Liver (tissue), 9 donors: ENCODE results near the gene TAS2R38. TPM values are rescaled to one million over a fixed set of nuclear protein-coding genes. Genes with fewer than 3 reads are reported as not detected.

ENCODE experiments used
- DNase-seq: peaks from one replicate; pipeline ENCODE4 v3.0.0-alpha.2; 2017; ENCODE audit warnings: low spot score
- H3K27ac ChIP-seq, 2 donors: one replicate each; pipeline ENCODE4 v1.7.0; 2013; ENCODE audit warnings: inconsistent platforms in 2 of 2, low read length in 2 of 2, control low read depth in 1 of 2, low read depth in 1 of 2, mild to moderate bottlenecking in 1 of 2
- H3K27me3 ChIP-seq, 4 donors: one replicate each; pipeline versions ENCODE4 v1.6.1 to v1.7.0; 2013; ENCODE audit warnings: low read length in 3 of 4, inconsistent platforms in 1 of 4, mild to moderate bottlenecking in 1 of 4, moderate library complexity in 1 of 4; ENCODE audit not compliant: control insufficient read depth in 4 of 4, insufficient read depth in 4 of 4
- H3K36me3 ChIP-seq, 4 donors: one replicate each; pipeline versions ENCODE4 v1.6.1 to v1.7.0; 2013; ENCODE audit warnings: low read length in 3 of 4, mild to moderate bottlenecking in 3 of 4, low read depth in 1 of 4, moderate library complexity in 1 of 4; ENCODE audit not compliant: control insufficient read depth in 4 of 4, insufficient read depth in 3 of 4
- H3K4me1 ChIP-seq, 4 donors: one replicate each; pipeline versions ENCODE4 v1.6.1 to v1.7.0; 2013; ENCODE audit warnings: low read length in 3 of 4, mild to moderate bottlenecking in 3 of 4, moderate library complexity in 1 of 4; ENCODE audit not compliant: control insufficient read depth in 4 of 4, insufficient read depth in 4 of 4
- H3K4me3 ChIP-seq, 3 donors: one replicate each; pipeline versions ENCODE4 v1.6.1 to v1.7.0; 2013; ENCODE audit warnings: low read length in 3 of 3, control low read depth in 1 of 3, low read depth in 1 of 3, mild to moderate bottlenecking in 1 of 3
- H3K9ac ChIP-seq, 2 donors: one replicate each; pipeline ENCODE4 v1.7.0; 2013; ENCODE audit warnings: low read length in 2 of 2, mild to moderate bottlenecking in 2 of 2, moderate library complexity in 2 of 2, control low read depth in 1 of 2, low read depth in 1 of 2
- H3K9me3 ChIP-seq, 4 donors: one replicate each; pipeline versions ENCODE4 v1.6.1 to v1.7.0; 2013; ENCODE audit warnings: low read length in 3 of 4; ENCODE audit not compliant: control insufficient read depth in 4 of 4
- EGR1 ChIP-seq, 2 donors: IDR thresholded peaks; 2 replicates each; pipeline ENCODE4 v1.6.1; 2016 to 2018; ENCODE audit warnings: antibody characterized with exemption in 2 of 2, low read depth in 2 of 2
- FOXA1 ChIP-seq: IDR thresholded peaks from 2 replicates; pipeline ENCODE4 v1.6.1; 2016; ENCODE audit warnings: antibody characterized with exemption
- FOXA2 ChIP-seq: IDR thresholded peaks from 2 replicates; pipeline ENCODE4 v1.6.1; 2016; ENCODE audit warnings: antibody characterized with exemption
- GABPA ChIP-seq, 2 donors: IDR thresholded peaks in 1 of 2; conservative IDR thresholded peaks in 1 of 2; 2 replicates each; pipeline ENCODE4 v1.6.1; 2016; ENCODE audit warnings: antibody characterized with exemption in 2 of 2, mild to moderate bottlenecking in 1 of 2, moderate library complexity in 1 of 2
- HNF4A ChIP-seq, 2 donors: conservative IDR thresholded peaks; 2 replicates each; pipeline ENCODE4 v1.6.1; 2016; ENCODE audit warnings: antibody characterized with exemption in 2 of 2, mild to moderate bottlenecking in 2 of 2
- HNF4G ChIP-seq: IDR thresholded peaks from 2 replicates; pipeline ENCODE4 v1.6.1; 2016; ENCODE audit warnings: antibody characterized with exemption
- JUND ChIP-seq, 2 donors: IDR thresholded peaks; 2 replicates each; pipeline ENCODE4 v1.6.1; 2016; ENCODE audit warnings: antibody characterized with exemption in 2 of 2
- NR2F2 ChIP-seq: IDR thresholded peaks from 2 replicates; pipeline ENCODE4 v1.6.1; 2016; ENCODE audit warnings: antibody characterized with exemption
- RAD21 ChIP-seq, 2 donors: IDR thresholded peaks; 2 replicates each; pipeline ENCODE4 v1.6.1; 2016; ENCODE audit warnings: antibody characterized with exemption in 2 of 2, mild to moderate bottlenecking in 2 of 2
- RXRA ChIP-seq, 2 donors: IDR thresholded peaks; 2 replicates each; pipeline ENCODE4 v1.6.1; 2017 to 2018; ENCODE audit warnings: antibody characterized with exemption in 2 of 2, mild to moderate bottlenecking in 1 of 2
- TAF1 ChIP-seq: conservative IDR thresholded peaks from 2 replicates; pipeline ENCODE4 v1.6.1; 2016; ENCODE audit warnings: antibody characterized with exemption, mild to moderate bottlenecking
- YY1 ChIP-seq: IDR thresholded peaks from 2 replicates; pipeline ENCODE4 v1.6.1; 2016; ENCODE audit warnings: antibody characterized with exemption, mild to moderate bottlenecking
- WGBS: extraction: QIAGEN DNeasy Blood & Tissue Kit; methylation state at CpG from one replicate; pipeline ENCODE4 v1.1.7; 2013; 5-methylcytosine and 5-hydroxymethylcytosine counted together
- polyA plus RNA-seq, 2 donors: library from polyadenylated mRNA; stranded (reverse) in 1 of 2; unstranded in 1 of 2; fragments of 200-250 nt in 1 of 2; fragments of >200 nt in 1 of 2; fragmentation: Nextera tagmentation in 1 of 2; extraction: Ambion mirVana in 1 of 2; gene quantifications; one replicate each; pipeline versions ENCODE4 v1.2.1 to v1.2.3, GENCODE V29; 2013 to 2015
- total RNA-seq, 2 donors: library from RNA; depleted of rRNA; stranded (reverse); fragments of >200 nt; gene quantifications; one replicate each; pipeline ENCODE4 v1.2.3, GENCODE V29; 2014
- TF ChIP-seq, protein P1 (sequence below): IDR thresholded peaks from 2 replicates; pipeline ENCODE4 v1.6.1; 2016; ENCODE audit warnings: antibody characterized with exemption
- TF ChIP-seq, protein P2 (sequence below): fragments of 150-350 bp; IDR thresholded peaks from 2 replicates; pipeline ENCODE4 v1.5.1; 2017; ENCODE audit warnings: improper control_type of control experiment, low read depth, low read length; ENCODE audit not compliant: missing input control
- TF ChIP-seq, protein P3 (sequence below): IDR thresholded peaks from 2 replicates; pipeline ENCODE4 v1.6.1; 2016; ENCODE audit warnings: antibody characterized with exemption, mild to moderate bottlenecking
- TF ChIP-seq, protein P4 (sequence below): IDR thresholded peaks from 2 replicates; pipeline ENCODE4 v1.6.1; 2016; ENCODE audit warnings: antibody characterized with exemption
- donor health status: healthy.
- donor health status: healthy.
- donor health status: healthy.
- donor health status: healthy.
- donor health status: healthy.

TAS2R38 gene
- total and polyA plus RNA-seq, 4 donors, result not detected

DNA sequence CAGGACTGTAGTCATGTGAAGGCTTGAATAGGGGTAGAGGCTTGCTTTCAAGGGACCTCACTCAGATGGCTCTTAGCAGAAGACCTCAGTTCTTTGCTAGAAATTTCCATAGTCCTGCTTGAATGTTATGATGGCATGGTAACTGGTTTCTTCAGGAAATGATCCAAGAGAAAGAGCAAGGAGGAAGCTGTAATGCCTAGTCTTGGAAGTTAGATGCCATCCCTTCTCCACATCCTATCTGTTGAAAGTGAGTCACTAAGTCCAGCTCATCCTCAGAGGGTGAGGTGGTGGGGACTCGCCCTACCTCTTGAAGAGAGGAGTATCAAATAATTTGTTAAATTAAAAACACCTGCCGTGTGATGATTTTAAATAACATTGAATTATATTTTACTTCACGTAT lies 26.7 kb upstream of the TAS2R38 start:
- no peaks in the 10 kb centered on the region for H3K27me3 ChIP-seq
- H3K27ac ChIP-seq, result no peak overlapping the region
- no peaks in the 10 kb centered on the region for H3K4me1 ChIP-seq
- H3K4me3 ChIP-seq, result no peak overlapping the region
- no peak overlapping the region for H3K9ac ChIP-seq
- 88% methylated on average over 3 of the region's 3 CpGs for whole genome bisulfite sequencing
- no peaks in the 10 kb centered on the region for H3K36me3 ChIP-seq
- TF ChIP-seq YY1 (no peak), FOXA2 (no peak), NR2F2 (no peak), FOXA1 (no peak), TAF1 (no peak), EGR1 (IDR thresholded peaks at IDR 0.05; ENCODE audit: low read depth in 2 of 2) (no peak)
- TF ChIP-seq, protein P1, sequence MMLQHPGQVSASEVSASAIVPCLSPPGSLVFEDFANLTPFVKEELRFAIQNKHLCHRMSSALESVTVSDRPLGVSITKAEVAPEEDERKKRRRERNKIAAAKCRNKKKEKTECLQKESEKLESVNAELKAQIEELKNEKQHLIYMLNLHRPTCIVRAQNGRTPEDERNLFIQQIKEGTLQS, result no peak
- TF ChIP-seq, protein P2, sequence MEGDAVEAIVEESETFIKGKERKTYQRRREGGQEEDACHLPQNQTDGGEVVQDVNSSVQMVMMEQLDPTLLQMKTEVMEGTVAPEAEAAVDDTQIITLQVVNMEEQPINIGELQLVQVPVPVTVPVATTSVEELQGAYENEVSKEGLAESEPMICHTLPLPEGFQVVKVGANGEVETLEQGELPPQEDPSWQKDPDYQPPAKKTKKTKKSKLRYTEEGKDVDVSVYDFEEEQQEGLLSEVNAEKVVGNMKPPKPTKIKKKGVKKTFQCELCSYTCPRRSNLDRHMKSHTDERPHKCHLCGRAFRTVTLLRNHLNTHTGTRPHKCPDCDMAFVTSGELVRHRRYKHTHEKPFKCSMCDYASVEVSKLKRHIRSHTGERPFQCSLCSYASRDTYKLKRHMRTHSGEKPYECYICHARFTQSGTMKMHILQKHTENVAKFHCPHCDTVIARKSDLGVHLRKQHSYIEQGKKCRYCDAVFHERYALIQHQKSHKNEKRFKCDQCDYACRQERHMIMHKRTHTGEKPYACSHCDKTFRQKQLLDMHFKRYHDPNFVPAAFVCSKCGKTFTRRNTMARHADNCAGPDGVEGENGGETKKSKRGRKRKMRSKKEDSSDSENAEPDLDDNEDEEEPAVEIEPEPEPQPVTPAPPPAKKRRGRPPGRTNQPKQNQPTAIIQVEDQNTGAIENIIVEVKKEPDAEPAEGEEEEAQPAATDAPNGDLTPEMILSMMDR, result no peak
- DNase-seq, result no peak
- no peaks in the 10 kb centered on the region for H3K9me3 ChIP-seq

DNA sequence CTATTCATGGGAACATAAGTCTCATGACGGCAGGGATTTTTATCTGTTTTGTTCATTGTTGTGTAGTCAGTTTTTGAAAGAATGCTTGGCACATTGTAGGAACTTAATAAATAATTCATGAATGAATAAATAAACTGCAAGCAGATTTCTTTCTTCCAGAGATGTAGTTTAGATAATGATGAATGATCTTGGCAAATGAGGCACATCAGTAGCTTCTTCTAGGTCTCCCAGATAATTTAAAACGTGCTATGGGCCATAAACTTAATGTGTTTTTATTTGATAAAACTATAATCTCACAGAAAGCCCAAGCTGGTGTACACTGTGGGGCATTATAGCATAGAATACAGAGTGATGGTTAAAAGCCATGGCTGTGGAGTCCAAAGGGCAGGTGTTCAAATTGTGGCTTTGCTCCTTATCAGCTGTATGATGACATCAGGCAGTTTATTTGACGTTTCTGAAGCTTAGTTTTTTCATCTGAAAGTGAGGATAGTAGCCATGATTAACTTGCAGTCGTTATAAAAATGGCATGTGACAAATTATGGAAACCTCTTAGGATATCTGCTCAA lies 25.6 kb upstream of the TAS2R38 start:
- TF ChIP-seq HNF4A (conservative IDR thresholded peaks at IDR 0.05), result peak; percentile 9 to 42
- no peak for TF ChIP-seq FOXA2
- 46% methylated on average over 4 of the region's 4 CpGs for WGBS
- H3K9me3 ChIP-seq, result no peaks in the 10 kb centered on the region
- H3K9ac ChIP-seq, result no peak overlapping the region
- no peak for DNase-seq
- H3K4me3 ChIP-seq, result no peak overlapping the region
- H3K27me3 ChIP-seq, result no peaks in the 10 kb centered on the region
- no peaks in the 10 kb centered on the region for H3K36me3 ChIP-seq
- H3K27ac ChIP-seq, result no peak overlapping the region
- H3K4me1 ChIP-seq, result no peaks in the 10 kb centered on the region

DNA sequence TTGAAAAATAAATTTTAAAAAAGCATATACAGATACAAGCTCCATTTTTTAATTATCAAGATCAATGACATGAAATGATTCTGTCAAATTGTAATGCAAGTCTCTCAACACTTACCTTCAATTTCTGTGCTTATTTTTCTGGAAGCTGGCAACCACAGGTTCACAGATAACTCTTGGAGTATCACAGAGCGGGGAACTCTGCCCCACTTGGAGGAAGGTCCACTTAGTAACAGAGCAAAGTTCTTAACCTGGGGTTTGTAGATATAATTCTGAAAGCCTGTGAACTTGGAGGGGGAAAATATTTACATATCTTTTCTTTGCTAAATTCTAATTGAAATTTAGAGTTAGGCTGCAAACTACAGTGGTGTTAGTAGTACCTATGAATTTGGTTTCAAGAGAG lies 19.8 kb upstream of the TAS2R38 start:
- H3K36me3 ChIP-seq, result no peaks in the 10 kb centered on the region
- H3K27ac ChIP-seq, result no peak overlapping the region
- H3K27me3 ChIP-seq, result no peaks in the 10 kb centered on the region
- no peak for DNase-seq
- TF ChIP-seq HNF4A (conservative IDR thresholded peaks at IDR 0.05) (peak in 1 of 2 donors; percentile 24), FOXA1 (no peak)
- no peaks in the 10 kb centered on the region for H3K9me3 ChIP-seq
- 73% methylated on average over 1 of the region's 1 CpG for WGBS
- no peak overlapping the region for H3K4me3 ChIP-seq
- H3K4me1 ChIP-seq, result no peaks in the 10 kb centered on the region
- no peak overlapping the region for H3K9ac ChIP-seq

DNA sequence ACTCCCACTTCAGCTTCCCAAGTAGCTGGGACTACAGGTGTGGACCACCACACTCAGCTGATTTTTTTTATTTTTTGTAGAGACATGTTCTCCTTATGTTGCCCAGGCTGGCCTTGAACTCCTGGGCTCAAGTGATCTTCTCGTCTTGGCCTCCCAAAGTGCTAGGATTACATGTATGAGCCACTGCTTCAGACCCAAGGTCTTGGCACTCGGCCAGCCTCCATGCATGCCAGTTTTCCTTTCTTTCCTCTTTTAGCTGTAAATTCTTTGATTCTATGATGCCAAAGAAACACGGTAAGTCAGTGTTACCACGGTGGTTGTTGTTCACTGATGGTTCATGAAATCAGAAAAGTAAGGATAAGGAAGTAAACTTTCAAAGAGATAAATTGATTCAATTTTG lies 19.1 kb upstream of the TAS2R38 start:
- no peak for DNase-seq
- no peak overlapping the region for H3K27ac ChIP-seq
- H3K27me3 ChIP-seq, result no peaks in the 10 kb centered on the region
- no peaks in the 10 kb centered on the region for H3K36me3 ChIP-seq
- no peak overlapping the region for H3K4me3 ChIP-seq
- H3K4me1 ChIP-seq, result no peaks in the 10 kb centered on the region
- no peak overlapping the region for H3K9ac ChIP-seq
- no peaks in the 10 kb centered on the region for H3K9me3 ChIP-seq
- 79% methylated on average over 4 of the region's 4 CpGs for WGBS
- TF ChIP-seq RXRA (IDR thresholded peaks at IDR 0.05) (no peak), RAD21 (IDR thresholded peaks at IDR 0.05) (no peak), HNF4G (no peak), NR2F2 (no peak), FOXA1 (no peak), FOXA2 (no peak), GABPA (IDR thresholded peaks at IDR 0.05 in 1 of 2, conservative IDR thresholded peaks at IDR 0.05 in 1 of 2) (no peak), EGR1 (IDR thresholded peaks at IDR 0.05; ENCODE audit: low read depth in 2 of 2) (no peak), TAF1 (no peak), HNF4A (conservative IDR thresholded peaks at IDR 0.05) (no peak), JUND (IDR thresholded peaks at IDR 0.05) (no peak)
- TF ChIP-seq, protein P3, sequence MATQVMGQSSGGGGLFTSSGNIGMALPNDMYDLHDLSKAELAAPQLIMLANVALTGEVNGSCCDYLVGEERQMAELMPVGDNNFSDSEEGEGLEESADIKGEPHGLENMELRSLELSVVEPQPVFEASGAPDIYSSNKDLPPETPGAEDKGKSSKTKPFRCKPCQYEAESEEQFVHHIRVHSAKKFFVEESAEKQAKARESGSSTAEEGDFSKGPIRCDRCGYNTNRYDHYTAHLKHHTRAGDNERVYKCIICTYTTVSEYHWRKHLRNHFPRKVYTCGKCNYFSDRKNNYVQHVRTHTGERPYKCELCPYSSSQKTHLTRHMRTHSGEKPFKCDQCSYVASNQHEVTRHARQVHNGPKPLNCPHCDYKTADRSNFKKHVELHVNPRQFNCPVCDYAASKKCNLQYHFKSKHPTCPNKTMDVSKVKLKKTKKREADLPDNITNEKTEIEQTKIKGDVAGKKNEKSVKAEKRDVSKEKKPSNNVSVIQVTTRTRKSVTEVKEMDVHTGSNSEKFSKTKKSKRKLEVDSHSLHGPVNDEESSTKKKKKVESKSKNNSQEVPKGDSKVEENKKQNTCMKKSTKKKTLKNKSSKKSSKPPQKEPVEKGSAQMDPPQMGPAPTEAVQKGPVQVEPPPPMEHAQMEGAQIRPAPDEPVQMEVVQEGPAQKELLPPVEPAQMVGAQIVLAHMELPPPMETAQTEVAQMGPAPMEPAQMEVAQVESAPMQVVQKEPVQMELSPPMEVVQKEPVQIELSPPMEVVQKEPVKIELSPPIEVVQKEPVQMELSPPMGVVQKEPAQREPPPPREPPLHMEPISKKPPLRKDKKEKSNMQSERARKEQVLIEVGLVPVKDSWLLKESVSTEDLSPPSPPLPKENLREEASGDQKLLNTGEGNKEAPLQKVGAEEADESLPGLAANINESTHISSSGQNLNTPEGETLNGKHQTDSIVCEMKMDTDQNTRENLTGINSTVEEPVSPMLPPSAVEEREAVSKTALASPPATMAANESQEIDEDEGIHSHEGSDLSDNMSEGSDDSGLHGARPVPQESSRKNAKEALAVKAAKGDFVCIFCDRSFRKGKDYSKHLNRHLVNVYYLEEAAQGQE, result no peak
- TF ChIP-seq, protein P2, result no peak
- TF ChIP-seq, protein P4, sequence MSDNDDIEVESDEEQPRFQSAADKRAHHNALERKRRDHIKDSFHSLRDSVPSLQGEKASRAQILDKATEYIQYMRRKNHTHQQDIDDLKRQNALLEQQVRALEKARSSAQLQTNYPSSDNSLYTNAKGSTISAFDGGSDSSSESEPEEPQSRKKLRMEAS, result no peak
